H1 (cell line): ENCODE results near the gene HLX. TPM values are rescaled to one million over a fixed set of nuclear protein-coding genes. Genes with fewer than 3 reads are reported as not detected.

Experiments used
- BRCA1 ChIP-seq: IDR thresholded peaks from 2 replicates; pipeline ENCODE4 v1.6.1; 2012; ENCODE audit warnings: low read depth, low read length, improper control_type of control experiment
- EZH2 ChIP-seq: fragments of 200-600 bp; sonication (generic); IDR thresholded peaks from 2 replicates; pipeline ENCODE4 v1.7.1; 2012; ENCODE audit warnings: low read depth, mild to moderate bottlenecking, moderate library complexity, low read length, inconsistent platforms; ENCODE audit not compliant: severe bottlenecking
- FOSL1 ChIP-seq: IDR thresholded peaks from 2 replicates; pipeline ENCODE4 v1.6.1; 2011; ENCODE audit warnings: mild to moderate bottlenecking, low read depth, low read length, moderate library complexity; ENCODE audit not compliant: insufficient read depth
- KDM5A ChIP-seq: fragments of 200-600 bp; IDR thresholded peaks from 2 replicates; pipeline ENCODE4 v1.7.1; 2012; ENCODE audit warnings: mild to moderate bottlenecking, low read length, inconsistent platforms, mixed read lengths
- MAFK ChIP-seq: IDR thresholded peaks from 2 replicates; pipeline ENCODE4 v1.6.1; 2012; ENCODE audit warnings: low read depth, mild to moderate bottlenecking, improper control_type of control experiment, low read length
- MAX ChIP-seq: IDR thresholded peaks from 2 replicates; pipeline ENCODE4 v1.6.1; 2012; ENCODE audit warnings: inconsistent platforms
- POU5F1 ChIP-seq: IDR thresholded peaks from 2 replicates; pipeline ENCODE4 v1.6.1; 2011; ENCODE audit warnings: low read depth, mild to moderate bottlenecking, low read length, moderate library complexity
- RBBP5 ChIP-seq: IDR thresholded peaks from 2 replicates; pipeline ENCODE4 v1.7.1; 2012; ENCODE audit warnings: low read depth, mild to moderate bottlenecking, inconsistent platforms, low read length, moderate library complexity, borderline replicate concordance
- RFX5 ChIP-seq: IDR thresholded peaks from 2 replicates; pipeline ENCODE4 v1.6.1; 2011; ENCODE audit warnings: low read depth, low read length, improper control_type of control experiment, borderline replicate concordance
- RNF2 ChIP-seq: fragments of 200-900, 300-1000 bp; sonication (generic); IDR thresholded peaks from 2 replicates; pipeline ENCODE4 v1.7.1; 2016; ENCODE audit warnings: borderline replicate concordance, low read depth, mild to moderate bottlenecking, antibody characterized with exemption, low read length; ENCODE audit not compliant: poor library complexity, severe bottlenecking; ENCODE audit errors: missing control alignments
- TEAD4 ChIP-seq: IDR thresholded peaks from 2 replicates; pipeline ENCODE4 v1.6.1; 2012; ENCODE audit warnings: low read depth, low read length, inconsistent platforms, mixed read lengths
- ZNF274 ChIP-seq: IDR thresholded peaks from 2 replicates; pipeline ENCODE4 v1.7.0; 2012; ENCODE audit warnings: low read length, borderline replicate concordance; ENCODE audit errors: extremely low read depth
- polyA plus RNA-seq, 7 experiments: library from polyadenylated mRNA; depleted of rRNA in 3 of 7; stranded (reverse) in 5 of 7; unstranded in 2 of 7; fragments of >200 nt in 5 of 7; fragments of 200-250 nt in 2 of 7; gene quantifications; 1 replicate in 5 of 7; 2 replicates in 1 of 7; 4 replicates in 1 of 7; pipeline versions ENCODE4 v1.2.1 to v1.2.3, GENCODE V29; 2011 to 2013; ENCODE audit warnings: missing spikeins in 2 of 7, mixed read lengths in 2 of 7
- total RNA-seq: library from RNA; stranded (reverse); fragmentation: NEBNext Ultra II Directional; extraction: Animal tissue kit (Norgen Biotek cat#: 25700); gene quantifications from 2 replicates; pipeline ENCODE4 v1.2.1, GENCODE V29; 2021

HLX gene
- total and polyA plus RNA-seq, 2 of the 8 experiments (the other 6 are each of a cell fraction or from before 2014, with no cell fraction given), result 0.11 to 0.30 TPM

GRCh38 chr1:220878191-220879075 lies 810 bp upstream of the HLX start (continued):
- TF ChIP-seq RNF2 (peak; percentile 95), FOSL1 (no peak), EZH2 (peak; percentile 86), POU5F1 (no peak), MAFK (no peak), ZNF274 (no peak), MAX (peak; percentile 35; the same call in 1 of the 2 replicates), RFX5 (no peak), KDM5A (no peak), BRCA1 (no peak), RBBP5 (no peak), TEAD4 (no peak)
- TF ChIP-seq, all 59 proteins: peak for 6
